Type B pancreatic cell (in vitro differentiated cells): ENCODE results near the gene ERC2. TPM values are rescaled to one million over a fixed set of nuclear protein-coding genes. Genes with fewer than 3 reads are reported as not detected.

Experiments used
- DNase-seq: peaks from one replicate; pipeline ENCODE4 v3.0.0; 2021; ENCODE audit warnings: mixed read lengths; ENCODE audit not compliant: unreplicated experiment; ENCODE audit errors: extremely low spot score
- H3K27ac Mint-ChIP-seq: 2 replicates; pipeline ENCODE4 v1.8.0; 2021; ENCODE audit warnings: mild to moderate bottlenecking, mixed read lengths
- H3K27me3 Mint-ChIP-seq: 2 replicates; pipeline ENCODE4 v1.8.0; 2021; ENCODE audit warnings: mixed read lengths
- H3K36me3 Mint-ChIP-seq: 2 replicates; pipeline ENCODE4 v1.8.0; 2021; ENCODE audit warnings: mixed read lengths
- H3K4me1 Mint-ChIP-seq: one replicate; pipeline ENCODE4 v1.8.0; 2021; ENCODE audit warnings: mixed read lengths; ENCODE audit not compliant: unreplicated experiment
- H3K4me3 Mint-ChIP-seq: 2 replicates; pipeline ENCODE4 v1.8.0; 2021; ENCODE audit warnings: mild to moderate bottlenecking, mixed read lengths
- H3K9me3 Mint-ChIP-seq: 2 replicates; pipeline ENCODE4 v1.8.0; 2021; ENCODE audit warnings: mixed read lengths
- total RNA-seq: library from RNA; stranded (reverse); gene quantifications from 2 replicates; pipeline ENCODE4 v1.2.1, GENCODE V29; 2021; ENCODE audit warnings: low replicate concordance
- TF ChIP-seq, protein P1 (sequence below): fragments of 200-600 bp; sonication (generic); conservative IDR thresholded peaks from 2 replicates; pipeline ENCODE4 v1.5.0; 2021; ENCODE audit warnings: antibody characterized with exemption, mild to moderate bottlenecking

ERC2 gene
- total RNA-seq, 1 donor from 2014 or later: 6.1 TPM

DNA sequence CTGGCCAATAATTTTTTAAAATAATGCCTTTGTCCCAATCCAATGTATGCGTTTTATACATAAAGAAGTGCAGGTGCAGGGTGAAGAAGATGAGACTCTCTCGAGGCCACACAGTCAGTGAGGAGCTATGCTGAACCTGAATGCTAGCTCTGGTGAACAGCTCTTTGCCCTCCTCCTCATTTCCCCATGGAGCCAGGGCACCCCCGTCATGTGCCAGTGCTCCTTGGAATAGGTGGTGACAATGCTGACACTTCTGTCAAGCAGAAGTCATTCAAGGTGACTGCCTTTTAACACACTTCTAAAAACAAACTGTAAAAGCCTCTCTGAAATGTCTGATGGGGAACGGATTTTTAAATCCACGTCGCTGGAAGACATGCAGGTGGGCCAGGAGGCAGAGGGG, 818.7 kb downstream of the ERC2 start:
- Mint-ChIP-seq H3K36me3 (no peaks in the 10 kb centered on the region), H3K4me1 (peaks cover 16% of the 10 kb centered on the region), H3K27me3 (peaks cover 29% of the 10 kb centered on the region), H3K27ac (no peak overlapping the region), H3K9me3 (no peaks in the 10 kb centered on the region), H3K4me3 (no peak overlapping the region)
- DNase-seq: no peak
- TF ChIP-seq, protein P1, sequence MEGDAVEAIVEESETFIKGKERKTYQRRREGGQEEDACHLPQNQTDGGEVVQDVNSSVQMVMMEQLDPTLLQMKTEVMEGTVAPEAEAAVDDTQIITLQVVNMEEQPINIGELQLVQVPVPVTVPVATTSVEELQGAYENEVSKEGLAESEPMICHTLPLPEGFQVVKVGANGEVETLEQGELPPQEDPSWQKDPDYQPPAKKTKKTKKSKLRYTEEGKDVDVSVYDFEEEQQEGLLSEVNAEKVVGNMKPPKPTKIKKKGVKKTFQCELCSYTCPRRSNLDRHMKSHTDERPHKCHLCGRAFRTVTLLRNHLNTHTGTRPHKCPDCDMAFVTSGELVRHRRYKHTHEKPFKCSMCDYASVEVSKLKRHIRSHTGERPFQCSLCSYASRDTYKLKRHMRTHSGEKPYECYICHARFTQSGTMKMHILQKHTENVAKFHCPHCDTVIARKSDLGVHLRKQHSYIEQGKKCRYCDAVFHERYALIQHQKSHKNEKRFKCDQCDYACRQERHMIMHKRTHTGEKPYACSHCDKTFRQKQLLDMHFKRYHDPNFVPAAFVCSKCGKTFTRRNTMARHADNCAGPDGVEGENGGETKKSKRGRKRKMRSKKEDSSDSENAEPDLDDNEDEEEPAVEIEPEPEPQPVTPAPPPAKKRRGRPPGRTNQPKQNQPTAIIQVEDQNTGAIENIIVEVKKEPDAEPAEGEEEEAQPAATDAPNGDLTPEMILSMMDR: no peak

DNA sequence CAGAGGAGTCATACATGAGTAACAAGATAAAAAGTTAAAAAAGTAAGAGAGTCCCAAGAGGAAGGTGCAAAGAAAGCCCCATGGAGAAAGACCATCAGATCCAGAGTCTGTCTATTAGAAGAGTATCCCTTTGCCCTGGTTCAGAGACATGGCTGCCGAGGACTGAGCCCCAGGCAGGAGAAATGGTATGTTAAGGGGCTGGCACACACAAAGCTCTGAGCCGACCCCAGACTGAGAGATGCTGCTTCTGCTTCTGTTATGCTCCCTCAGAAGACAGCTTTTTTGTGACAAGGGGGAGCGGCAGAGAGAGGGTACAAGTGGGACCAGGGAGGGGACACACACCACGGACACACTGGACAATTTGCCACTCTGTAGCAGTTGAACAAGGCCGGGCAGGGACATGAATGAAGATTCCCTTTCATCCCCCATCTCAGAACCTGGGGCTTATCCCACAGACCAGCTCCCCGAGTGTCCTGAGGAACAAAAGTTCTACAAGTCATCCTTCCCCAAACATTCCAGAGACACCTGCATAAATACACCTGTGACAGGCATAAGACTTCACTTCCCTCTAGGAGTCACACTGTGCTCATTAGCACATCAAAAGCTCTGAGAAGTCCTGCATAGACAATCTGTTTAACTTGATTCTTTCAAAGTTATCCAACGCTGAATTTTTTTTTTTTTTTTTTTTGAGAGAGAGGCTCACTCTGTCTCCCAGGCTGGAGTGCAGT, 819.5 kb downstream of the ERC2 start:
- Mint-ChIP-seq H3K9me3 (no peaks in the 10 kb centered on the region), H3K36me3 (no peaks in the 10 kb centered on the region), H3K27me3 (peaks cover 27% of the 10 kb centered on the region), H3K27ac (no peak overlapping the region), H3K4me1 (peaks cover 16% of the 10 kb centered on the region), H3K4me3 (no peak overlapping the region)
- DNase-seq: no peak
- TF ChIP-seq, protein P1: no peak

DNA sequence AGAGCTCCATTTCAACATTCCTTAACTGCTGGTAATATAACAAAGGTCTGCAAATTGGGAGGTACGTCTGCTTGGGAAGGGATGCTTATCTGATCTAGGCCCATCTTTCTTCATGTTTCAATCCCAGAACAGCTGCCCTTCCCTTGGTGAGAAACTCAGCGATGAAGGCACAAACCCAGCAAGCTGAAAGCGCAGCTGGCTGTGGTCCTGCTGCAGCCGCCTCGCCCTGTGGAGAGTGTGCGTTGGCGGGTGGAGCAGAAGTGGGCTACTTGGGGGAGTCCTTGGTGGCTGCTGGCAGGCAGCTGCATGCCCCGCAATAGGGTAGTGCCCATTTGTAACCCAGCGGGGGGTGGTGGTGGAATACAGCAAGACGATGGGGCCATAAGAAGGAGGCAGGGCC, 820.6 kb downstream of the ERC2 start:
- Mint-ChIP-seq H3K4me1 (peaks cover 16% of the 10 kb centered on the region), H3K4me3 (no peak overlapping the region), H3K36me3 (no peaks in the 10 kb centered on the region), H3K27me3 (peaks cover 27% of the 10 kb centered on the region), H3K27ac (no peak overlapping the region), H3K9me3 (no peaks in the 10 kb centered on the region)
- no peak for DNase-seq
- TF ChIP-seq, protein P1: no peak

DNA sequence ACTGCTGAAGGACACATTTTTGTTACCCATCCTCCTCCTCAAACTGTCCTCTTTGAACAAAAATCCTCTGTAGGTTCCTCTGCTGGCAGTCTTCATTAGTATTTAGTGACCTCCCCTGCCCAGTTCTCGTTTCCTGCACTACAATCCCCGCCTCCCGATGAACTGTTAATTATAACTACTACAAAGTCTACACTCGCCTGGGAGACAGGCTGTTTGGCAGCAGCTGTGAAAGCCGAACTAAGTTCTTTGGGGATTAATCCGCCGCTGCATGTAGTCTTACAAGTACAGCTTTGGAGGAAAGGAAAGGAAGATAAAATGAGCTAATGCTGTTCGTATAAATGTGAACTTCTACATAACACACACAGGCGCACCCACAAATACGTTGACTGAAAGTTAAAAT, 821.2 kb downstream of the ERC2 start:
- TF ChIP-seq, protein P1: no peak
- peaks cover 27% of the 10 kb centered on the region for H3K27me3 Mint-ChIP-seq
- no peak overlapping the region for H3K27ac Mint-ChIP-seq
- no peak for DNase-seq
- H3K4me3 Mint-ChIP-seq: no peak overlapping the region
- peaks cover 16% of the 10 kb centered on the region for H3K4me1 Mint-ChIP-seq
- no peaks in the 10 kb centered on the region for H3K9me3 Mint-ChIP-seq
- H3K36me3 Mint-ChIP-seq: no peaks in the 10 kb centered on the region

DNA sequence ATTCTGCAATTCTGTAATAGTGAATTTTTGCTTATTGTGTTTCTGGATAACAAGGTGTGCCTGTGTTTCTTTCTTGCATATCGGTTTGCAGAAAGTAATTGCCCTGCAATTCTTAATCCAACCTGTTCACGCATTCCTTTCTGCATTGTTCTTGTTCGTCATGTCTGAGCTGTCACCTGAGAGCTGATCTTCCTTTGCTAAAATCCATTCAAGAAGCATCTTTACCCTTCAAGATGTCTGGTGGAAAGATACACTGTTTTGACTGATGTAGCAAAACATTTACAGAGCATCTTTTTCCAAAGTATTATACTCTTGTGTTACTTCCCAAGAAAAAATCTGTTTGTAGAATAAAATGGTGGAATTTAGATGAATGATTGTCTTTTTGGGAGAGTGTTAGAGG, 822.1 kb downstream of the ERC2 start:
- Mint-ChIP-seq H3K27ac (no peak overlapping the region), H3K4me3 (no peak overlapping the region), H3K36me3 (no peaks in the 10 kb centered on the region), H3K27me3 (peaks cover 27% of the 10 kb centered on the region), H3K4me1 (peaks cover 16% of the 10 kb centered on the region), H3K9me3 (no peaks in the 10 kb centered on the region)
- DNase-seq: no peak
- TF ChIP-seq, protein P1: no peak
